ENCODE data around the gene TPM4. TPM values are rescaled to one million over a fixed set of nuclear protein-coding genes. Genes with fewer than 3 reads are reported as not detected.

The TPM4 gene
- total and polyA plus RNA-seq, 2 of the 8 experiments (the other 6 are each of a cell fraction or from before 2014, with no cell fraction given): 160 to 359 TPM

DNA sequence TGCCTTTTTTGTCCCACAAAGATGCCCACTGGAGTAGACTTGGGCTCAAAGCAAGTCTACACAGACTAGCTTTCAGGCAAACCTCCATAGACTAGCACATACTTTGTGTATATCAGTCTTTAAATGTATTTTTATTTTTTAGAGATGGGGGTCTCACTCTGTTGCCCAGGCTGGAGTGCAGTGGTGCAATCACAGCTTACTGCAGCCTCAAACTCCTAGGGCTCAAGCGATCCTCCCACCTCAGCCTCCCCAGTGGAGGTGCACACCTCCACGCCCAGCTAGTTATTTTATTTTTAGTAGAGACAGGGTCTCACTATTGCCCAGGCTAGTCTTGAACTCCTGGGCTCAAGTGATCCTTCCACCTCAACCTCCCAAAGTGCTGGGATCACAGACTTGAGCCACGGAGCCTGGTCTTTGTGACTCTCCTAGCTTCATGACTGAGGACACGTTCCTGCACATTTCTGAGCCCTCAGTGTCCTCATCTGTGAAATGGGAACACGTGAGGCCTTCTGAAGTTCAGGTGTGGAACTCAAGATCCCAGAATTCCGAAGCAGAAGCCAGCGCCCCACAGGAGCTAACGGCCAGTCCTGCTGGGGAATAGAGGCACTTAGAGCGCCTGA, 5.1 kb upstream of the TPM4 start:
- H3K4me2 ChIP-seq (ENCODE audit: insufficient read depth in 1 of 2, low read depth in 2 of 2, low read length in 2 of 2): no peak overlapping the region
- TF ChIP-seq KDM5A (IDR thresholded peaks at IDR 0.05; ENCODE audit: low read length) (no peak), RAD21 (IDR thresholded peaks at IDR 0.05 in 1 of 2, conservative IDR thresholded peaks at IDR 0.05 in 1 of 2; ENCODE audit: low read depth in 2 of 2, low read length in 2 of 2) (no peak), SIRT6 (IDR thresholded peaks at IDR 0.05; ENCODE audit: low read length) (no peak), CREB1 (IDR thresholded peaks at IDR 0.05) (no peak), HDAC6 (IDR thresholded peaks at IDR 0.05; ENCODE audit: low read depth, low read length) (no peak), GTF2F1 (IDR thresholded peaks at IDR 0.05; ENCODE audit: borderline replicate concordance, low read depth, low read length) (no peak), CTBP2 (IDR thresholded peaks at IDR 0.05; ENCODE audit: borderline replicate concordance, insufficient read depth, insufficient read length, low read length) (no peak), SP2 (IDR thresholded peaks at IDR 0.05; ENCODE audit: low read length) (no peak), ZNF274 (IDR thresholded peaks at IDR 0.05; ENCODE audit: borderline replicate concordance, extremely low read depth, low read length) (no peak)
- TF ChIP-seq, protein P1, sequence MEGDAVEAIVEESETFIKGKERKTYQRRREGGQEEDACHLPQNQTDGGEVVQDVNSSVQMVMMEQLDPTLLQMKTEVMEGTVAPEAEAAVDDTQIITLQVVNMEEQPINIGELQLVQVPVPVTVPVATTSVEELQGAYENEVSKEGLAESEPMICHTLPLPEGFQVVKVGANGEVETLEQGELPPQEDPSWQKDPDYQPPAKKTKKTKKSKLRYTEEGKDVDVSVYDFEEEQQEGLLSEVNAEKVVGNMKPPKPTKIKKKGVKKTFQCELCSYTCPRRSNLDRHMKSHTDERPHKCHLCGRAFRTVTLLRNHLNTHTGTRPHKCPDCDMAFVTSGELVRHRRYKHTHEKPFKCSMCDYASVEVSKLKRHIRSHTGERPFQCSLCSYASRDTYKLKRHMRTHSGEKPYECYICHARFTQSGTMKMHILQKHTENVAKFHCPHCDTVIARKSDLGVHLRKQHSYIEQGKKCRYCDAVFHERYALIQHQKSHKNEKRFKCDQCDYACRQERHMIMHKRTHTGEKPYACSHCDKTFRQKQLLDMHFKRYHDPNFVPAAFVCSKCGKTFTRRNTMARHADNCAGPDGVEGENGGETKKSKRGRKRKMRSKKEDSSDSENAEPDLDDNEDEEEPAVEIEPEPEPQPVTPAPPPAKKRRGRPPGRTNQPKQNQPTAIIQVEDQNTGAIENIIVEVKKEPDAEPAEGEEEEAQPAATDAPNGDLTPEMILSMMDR (IDR thresholded peaks at IDR 0.05; ENCODE audit: control extremely low read depth in 1 of 3, insufficient read depth in 1 of 3, low read depth in 1 of 3, low read length in 3 of 3): no peak

More for the DNA sequence above, 5.1 kb upstream of the TPM4 start:
- Histone ChIP-seq H3K14ac (ENCODE audit: insufficient read length) (no peak overlapping the region), H4K8ac (ENCODE audit: extremely low read depth, insufficient read depth, low read length) (no peak overlapping the region), H3K36me3 (ENCODE audit: control insufficient read depth in 2 of 4, insufficient read depth in 4 of 4, low read length in 3 of 4) (no peaks in the 10 kb centered on the region), H3K18ac (ENCODE audit: extremely low read depth, low read length) (no peak overlapping the region), H2BK20ac (ENCODE audit: low read length) (no peak overlapping the region), H3K23me2 (ENCODE audit: low read depth, low read length) (peaks cover 12% of the 10 kb centered on the region), H2BK12ac (ENCODE audit: low read depth, low read length) (peak overlapping the region; percentile 22; the same call in 1 of the 2 replicates), H2BK15ac (ENCODE audit: low read length) (no peak overlapping the region), H2AFZ (ENCODE audit: low read length) (no peak overlapping the region), H2BK5ac (ENCODE audit: low read depth, low read length) (no peak overlapping the region), H3K4ac (replicated peaks; ENCODE audit: insufficient read length, low read depth, low read length) (no peak overlapping the region), H2AK5ac (ENCODE audit: low read depth, low read length) (no peak overlapping the region), H3K9ac (replicated peaks in 1 of 4; ENCODE audit: extremely low read depth in 1 of 4, low read depth in 3 of 4, low read length in 3 of 4) (no peak overlapping the region), H3K4me1 (replicated peaks in 1 of 4; ENCODE audit: control insufficient read depth in 3 of 4, insufficient read depth in 4 of 4, low read length in 3 of 4) (peaks cover 0 to 2% (median under 1%) of the 10 kb centered on the region in 4 experiments; a peak in 4 of 7 replicates), H4K91ac (replicated peaks; ENCODE audit: insufficient read length, low read length) (no peak overlapping the region), H3K4me3 (ENCODE audit: extremely low read depth in 1 of 4, insufficient read depth in 2 of 4, low read depth in 3 of 4, low read length in 4 of 4) (no peak overlapping the region), H4K20me1 (replicated peaks in 1 of 2; ENCODE audit: control insufficient read depth in 1 of 2, insufficient read depth in 2 of 2, low read length in 2 of 2) (peaks cover 0 to 4% of the 10 kb centered on the region in 2 experiments), H3K79me1 (ENCODE audit: low read depth, low read length) (no peaks in the 10 kb centered on the region), H2BK120ac (replicated peaks; ENCODE audit: low read depth, low read length) (no peak overlapping the region), H3K27me3 (replicated peaks in 1 of 4; ENCODE audit: control insufficient read depth in 3 of 4, extremely low read depth in 1 of 4, insufficient read depth in 3 of 4, low read length in 3 of 4) (no peaks in the 10 kb centered on the region), H3K79me2 (ENCODE audit: control insufficient read depth in 1 of 2, insufficient read depth in 2 of 2, low read length in 2 of 2) (peaks cover 0 to 6% of the 10 kb centered on the region in 2 experiments; a peak in 1 of 4 replicates), H3K9me3 (ENCODE audit: insufficient read depth in 2 of 2, low read depth in 1 of 2, low read length in 1 of 2) (no peaks in the 10 kb centered on the region), H4K5ac (ENCODE audit: insufficient read length, low read depth, low read length) (no peak overlapping the region), H3K56ac (replicated peaks; ENCODE audit: insufficient read length, low read depth, low read length) (no peak overlapping the region), H3K27ac (ENCODE audit: low read depth, low read length) (no peak overlapping the region), H3K23ac (ENCODE audit: insufficient read length) (no peak overlapping the region)
- WGBS, 2 experiments (ENCODE audit: extremely low coverage in 1 of 2, insufficient coverage in 1 of 2, insufficient read length in 1 of 2, insufficient replicate concordance in 2 of 2, low coverage in 1 of 2, low lambda C conversion rate in 2 of 2, missing lambda C conversion rate in 1 of 2): 85% methylated on average over 9 of the region's 9 CpGs; no CpG with 5 or more reads in 1 of the 2 experiments
- POLR2A ChIA-PET (ENCODE audit: partially characterized antibody): interaction anchor here (0.7 to 22.4 kb wide), 3 partner anchors 27 to 115 kb away, joined by 3 to 582 read pairs (median 3); partner anchors contain the start of gene RAB8A
- no peak for FAIRE-seq
- CTCF ChIA-PET (ENCODE audit: partially characterized antibody): interaction anchor here (0.6 to 9.6 kb wide), 4 partner anchors 9 to 266 kb away, joined by 3 to 107 read pairs (median 4); partner anchors contain the start of gene FAM32A
- no peak for DNase-seq (ENCODE audit: low read depth in 1 of 2, low spot score in 2 of 2)
